Muscle of back (tissue), 13 donors: ENCODE results near the gene LAIR2. TPM values are rescaled to one million over a fixed set of nuclear protein-coding genes. Genes with fewer than 3 reads are reported as not detected.

Experiments
- DNase-seq, 3 donors: peaks; one replicate each; pipeline versions ENCODE4 v3.0.0 to v3.0.0-alpha.2; 2013
- long read RNA-seq, 9 donors: transcript quantifications; one replicate each; lab custom pipeline, GENCODE V29; 2026
- polyA plus RNA-seq, 10 donors: library from polyadenylated mRNA; unstranded; fragments of 120-200 nt; gene quantifications; one replicate each; pipeline ENCODE4 v1.2.1, GENCODE V29; 2013; ENCODE audit not compliant: insufficient read length in 10 of 10

Gene LAIR2, protein sequence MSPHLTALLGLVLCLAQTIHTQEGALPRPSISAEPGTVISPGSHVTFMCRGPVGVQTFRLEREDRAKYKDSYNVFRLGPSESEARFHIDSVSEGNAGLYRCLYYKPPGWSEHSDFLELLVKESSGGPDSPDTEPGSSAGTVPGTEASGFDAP
- 1 to 10 TPM in 1 of 10 donors, under 1 TPM in 2, not detected in 7; 0.64 to 2.6 (median 0.68) TPM for polyA plus RNA-seq
- long read RNA-seq, donor 1: 0 reads
- long read RNA-seq, donor 2: 0 reads
- long read RNA-seq, donor 3: 0 reads
- long read RNA-seq, donor 4: 0 reads
- long read RNA-seq, donor 5: 0 reads
- long read RNA-seq, donor 6: 0 reads
- long read RNA-seq, donor 7: 0 reads
- long read RNA-seq, donor 8: 0 reads
- long read RNA-seq, donor 9: 0 reads

GRCh38 chr19:54502518-54503048 lies at the start of gene LAIR2:
Gene LAIR2 (plus strand): TSS chr19:54502831. CDS start chr19:54502919, 88 bp downstream.
- DNase-seq: no peak

DNA sequence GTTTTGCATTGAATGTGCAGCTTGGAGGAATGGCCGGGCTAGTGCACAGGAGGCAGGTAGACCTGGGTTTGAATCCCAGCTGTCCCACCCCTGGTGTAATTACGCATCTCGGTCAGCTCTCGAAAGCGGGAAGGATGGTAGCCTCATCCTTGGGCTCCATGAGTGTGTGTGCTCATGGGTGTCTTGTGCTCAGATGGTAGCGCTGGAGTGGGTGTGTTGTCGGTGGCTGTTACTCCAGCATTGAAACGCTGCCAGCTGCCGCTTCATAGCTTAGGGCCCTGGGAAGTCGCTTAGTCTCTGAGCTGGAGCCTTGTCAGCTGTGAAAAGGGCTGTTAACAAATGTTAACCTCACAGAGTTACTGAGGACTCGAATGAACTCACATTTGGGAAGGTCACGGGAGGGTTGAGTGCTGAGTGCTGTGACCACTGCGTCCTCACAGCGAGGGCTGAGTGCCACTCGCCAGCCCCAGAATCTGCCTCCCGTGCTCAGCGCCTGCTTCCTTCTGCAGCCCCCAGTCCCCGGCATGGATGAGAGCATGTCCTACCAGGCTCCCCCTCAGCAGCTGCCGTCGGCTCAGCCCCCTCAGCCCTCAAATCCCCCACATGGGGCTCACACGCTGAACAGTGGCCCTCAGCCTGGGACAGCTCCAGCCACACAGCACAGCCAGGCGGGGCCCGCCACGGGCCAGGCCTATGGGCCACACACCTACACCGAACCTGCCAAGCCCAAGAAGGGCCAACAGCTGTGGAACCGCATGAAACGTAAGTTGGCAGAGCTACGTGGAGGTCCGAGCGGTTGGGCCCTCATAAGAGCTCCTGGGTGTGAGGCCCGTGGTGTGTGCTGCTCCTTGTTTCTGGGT lies 48.5 kb upstream of the LAIR2 start:
- no peak for DNase-seq

DNA sequence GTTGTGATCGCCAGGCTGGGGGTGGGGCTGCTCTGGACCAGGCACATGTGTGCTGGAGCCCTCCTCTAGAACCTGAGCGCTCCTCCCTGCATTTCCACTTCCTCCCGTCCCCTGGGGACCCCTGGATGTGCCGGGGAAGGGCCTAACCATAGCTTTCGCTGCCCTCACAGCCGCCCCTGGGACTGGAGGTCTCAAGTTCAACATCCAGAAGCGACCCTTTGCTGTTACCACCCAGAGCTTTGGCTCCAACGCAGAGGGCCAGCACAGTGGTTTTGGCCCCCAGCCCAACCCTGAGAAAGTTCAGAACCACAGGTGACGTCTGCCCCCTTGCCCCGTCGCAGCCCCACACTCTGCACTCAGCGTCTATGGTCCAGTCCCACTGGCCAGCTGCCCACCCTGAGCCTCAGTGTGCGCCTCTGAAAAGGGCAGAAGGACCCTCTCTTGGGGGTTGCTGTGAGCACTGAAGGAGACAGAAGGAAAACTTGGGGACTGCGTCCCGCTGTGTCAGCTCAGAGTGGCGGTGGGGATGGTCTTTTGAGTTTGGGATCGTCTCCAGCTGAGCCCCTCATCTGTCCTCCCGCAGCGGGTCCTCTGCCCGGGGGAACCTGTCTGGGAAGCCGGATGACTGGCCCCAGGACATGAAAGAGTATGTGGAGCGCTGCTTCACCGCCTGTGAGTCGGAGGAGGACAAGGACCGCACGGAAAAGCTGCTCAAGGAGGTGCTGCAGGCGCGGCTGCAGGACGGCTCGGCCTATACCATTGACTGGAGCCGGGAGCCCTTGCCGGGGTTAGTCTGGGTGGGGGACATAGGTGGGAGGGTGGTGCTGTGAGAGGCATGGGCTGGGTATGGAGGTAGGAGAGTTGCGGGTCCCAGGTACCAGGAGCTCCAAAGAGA lies 47.6 kb upstream of the LAIR2 start:
- no peak for DNase-seq

DNA sequence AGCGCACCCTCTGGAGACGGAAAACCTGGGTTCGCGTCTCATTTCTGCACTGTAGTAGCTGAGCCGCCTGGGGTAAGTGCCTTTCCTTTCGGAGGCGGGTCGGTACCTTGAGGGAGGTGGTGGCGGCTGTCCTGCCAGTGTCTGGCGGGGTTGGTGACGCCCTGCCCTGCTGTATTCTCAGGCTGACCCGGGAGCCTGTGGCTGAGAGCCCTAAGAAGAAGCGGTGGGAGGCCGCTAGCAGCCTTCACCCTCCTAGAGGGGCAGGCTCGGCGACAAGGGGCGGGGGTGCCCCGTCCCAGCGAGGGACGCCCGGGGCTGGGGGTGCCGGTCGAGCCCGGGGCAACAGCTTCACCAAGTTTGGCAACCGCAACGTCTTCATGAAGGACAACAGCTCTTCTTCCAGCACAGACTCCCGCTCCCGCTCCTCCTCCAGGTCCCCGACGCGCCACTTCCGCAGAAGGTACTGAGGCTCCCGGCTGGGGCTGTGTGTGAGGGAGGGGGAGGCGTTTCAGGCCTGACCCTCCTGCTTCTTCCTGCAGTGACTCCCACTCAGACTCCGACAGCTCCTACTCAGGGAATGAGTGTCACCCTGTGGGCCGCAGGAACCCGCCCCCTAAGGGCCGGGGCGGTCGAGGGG lies 46.7 kb upstream of the LAIR2 start:
- no peak for DNase-seq

DNA sequence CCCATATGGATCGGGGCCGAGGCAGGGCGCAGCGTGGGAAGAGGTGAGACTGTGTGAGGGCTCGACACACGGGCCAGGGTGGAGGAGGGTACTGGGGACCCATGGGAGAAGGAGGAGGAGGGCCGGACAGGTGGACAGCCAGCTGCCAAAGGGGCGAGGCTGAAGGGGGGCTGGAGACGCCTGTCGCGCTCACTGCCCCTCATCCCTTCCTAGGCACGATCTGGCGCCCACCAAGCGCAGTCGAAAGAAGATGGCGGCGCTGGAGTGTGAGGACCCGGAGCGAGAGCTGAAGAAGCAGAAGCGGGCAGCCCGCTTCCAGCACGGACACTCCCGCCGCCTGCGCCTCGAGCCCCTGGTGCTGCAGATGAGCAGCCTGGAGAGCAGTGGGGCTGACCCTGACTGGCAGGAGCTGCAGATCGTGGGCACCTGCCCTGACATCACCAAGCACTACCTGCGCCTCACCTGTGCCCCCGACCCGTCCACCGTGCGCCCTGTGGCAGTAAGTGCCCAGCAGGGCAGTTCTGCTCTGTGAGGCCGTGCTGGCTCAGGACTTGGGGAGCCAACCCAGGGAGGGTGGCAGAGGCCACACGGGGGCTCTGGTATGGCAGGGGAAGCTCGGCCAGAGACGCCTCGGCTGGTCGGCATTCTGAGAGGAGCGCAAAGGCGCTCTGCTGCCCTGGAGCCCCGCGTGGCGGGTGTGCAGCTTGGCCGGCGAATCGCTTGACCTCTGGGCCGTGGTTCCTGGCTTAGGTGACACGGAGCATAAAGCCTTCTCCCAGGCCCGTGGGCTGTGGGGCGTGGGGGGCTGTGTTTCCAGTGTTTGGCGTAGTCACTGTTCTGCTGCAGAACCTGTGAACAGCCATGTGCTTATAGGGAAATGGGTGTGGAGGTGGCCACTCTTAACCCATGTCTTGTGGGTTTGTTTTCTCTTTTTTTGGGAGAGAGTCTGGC lies 45.9 kb upstream of the LAIR2 start:
- DNase-seq: no peak

DNA sequence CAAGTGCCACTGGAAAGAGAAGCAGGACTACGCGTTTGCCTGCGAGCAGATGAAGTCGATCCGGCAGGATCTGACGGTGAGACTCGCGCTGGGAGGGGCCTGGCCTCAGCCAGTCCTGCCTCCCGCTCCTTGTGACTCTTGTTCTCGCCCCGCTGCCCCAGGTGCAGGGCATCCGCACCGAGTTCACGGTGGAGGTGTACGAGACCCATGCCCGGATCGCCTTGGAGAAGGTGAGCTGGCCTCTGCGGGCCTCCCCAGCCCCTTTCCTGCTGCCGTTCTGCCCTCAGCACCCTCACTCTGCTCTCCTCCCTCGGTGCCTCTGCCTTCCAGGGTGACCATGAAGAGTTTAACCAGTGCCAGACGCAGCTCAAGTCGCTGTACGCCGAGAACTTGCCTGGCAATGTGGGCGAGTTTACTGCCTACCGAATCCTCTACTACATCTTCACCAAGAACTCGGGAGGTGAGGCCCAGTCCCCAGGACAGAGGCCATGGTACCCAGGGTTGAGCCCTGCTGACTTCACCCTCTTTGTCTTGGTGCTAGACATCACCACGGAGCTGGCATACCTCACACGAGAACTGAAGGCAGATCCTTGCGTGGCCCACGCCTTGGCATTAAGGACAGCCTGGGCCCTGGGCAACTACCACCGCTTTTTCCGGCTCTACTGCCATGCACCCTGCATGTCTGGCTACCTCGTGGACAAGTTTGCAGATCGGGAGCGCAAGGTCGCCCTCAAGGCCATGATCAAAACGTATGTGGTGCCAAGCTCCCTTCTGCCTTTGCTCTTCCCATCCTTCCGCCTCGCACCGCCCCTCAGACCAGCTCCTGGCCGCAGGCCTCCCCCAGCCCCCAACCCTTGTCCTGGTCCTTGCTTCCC lies 44.6 kb upstream of the LAIR2 start:
- DNase-seq: no peak

GRCh38 chr19:54458648-54459281 lies 43.9 kb upstream of the LAIR2 start:
- no peak for DNase-seq

DNA sequence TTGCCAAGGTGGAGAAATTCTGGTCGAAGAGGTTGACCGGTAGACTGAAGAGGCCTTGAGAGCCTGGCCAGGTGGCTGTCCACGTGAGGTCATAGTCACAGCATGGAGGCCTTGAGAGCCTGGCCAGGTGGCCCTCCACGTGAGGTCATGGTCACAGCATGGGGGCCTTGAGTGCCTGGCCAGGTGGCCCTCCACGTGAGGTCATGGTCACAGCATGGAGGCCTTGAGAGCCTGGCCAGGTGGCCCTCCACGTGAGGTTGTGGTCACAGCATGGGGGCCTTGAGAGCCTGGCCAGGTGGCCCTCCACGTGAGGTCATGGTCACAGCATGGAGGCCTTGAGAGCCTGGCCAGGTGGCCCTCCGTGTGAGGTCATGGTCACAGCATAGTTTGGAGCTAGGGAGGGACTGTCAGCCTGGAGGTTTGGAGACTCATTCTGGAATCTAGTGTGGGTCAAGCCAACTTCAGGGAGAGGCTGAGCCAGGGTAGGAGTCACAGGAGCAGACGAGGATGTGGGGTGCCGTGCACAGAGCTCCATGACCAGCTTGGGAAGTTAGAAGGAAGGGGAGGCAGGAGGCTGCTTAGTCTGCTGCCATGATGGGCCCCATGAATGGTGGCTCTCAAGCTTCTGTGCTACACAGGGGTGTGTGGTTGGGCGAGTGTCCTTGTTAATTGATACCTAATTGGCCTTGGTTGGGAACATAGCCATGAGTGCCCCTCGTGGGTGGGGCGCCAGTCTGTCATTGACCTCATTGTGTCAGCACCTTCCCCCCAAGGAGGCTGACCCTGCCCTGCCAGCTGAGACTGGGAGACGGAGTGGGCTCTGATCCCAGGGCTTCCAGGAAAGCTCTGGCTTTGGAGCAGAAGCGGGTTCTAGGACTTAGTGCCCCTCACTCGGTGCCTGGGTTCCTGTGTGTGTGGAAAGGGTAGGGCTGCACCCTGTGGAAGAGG lies 43.1 kb upstream of the LAIR2 start:
- DNase-seq: no peak

DNA sequence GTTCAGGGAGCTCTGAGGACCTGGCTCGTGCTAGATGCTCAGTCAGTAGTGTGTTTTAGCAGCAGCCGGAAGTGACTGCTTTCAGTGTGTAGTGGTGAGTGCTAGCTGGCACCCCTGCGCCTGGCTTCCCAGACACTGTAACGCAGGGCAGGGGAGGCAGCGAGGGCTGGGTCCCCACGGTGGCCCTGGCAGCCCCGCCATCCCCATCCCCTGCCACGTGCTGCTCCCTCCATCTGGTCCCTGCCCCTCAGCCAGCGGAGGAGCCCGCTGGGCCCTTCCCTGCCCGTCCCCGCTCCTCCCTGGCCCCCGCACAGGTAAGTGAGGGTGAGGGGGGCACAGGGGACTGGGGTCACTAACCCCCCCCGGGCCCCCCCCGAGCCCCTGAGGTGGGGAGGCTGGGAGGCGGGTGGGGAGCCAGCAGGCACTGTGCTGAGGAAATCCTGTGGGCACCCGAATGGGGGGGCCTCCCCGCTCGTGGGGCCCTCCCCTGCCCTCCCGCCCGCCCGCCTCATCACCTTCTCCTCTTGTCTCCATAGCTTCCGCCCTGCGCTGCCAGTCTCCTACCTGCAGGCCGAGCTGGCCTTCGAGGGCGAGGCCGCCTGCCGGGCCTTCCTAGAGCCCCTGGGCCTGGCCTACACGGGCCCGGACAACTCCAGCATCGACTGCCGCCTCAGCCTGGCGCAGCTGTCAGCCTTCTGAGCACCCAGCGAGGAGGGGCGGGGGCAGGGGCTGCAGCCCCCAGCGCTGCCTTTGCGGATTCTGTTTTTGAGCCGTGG lies 42.2 kb upstream of the LAIR2 start:
- no peak for DNase-seq

GRCh38 chr19:54461210-54461609 lies 41.4 kb upstream of the LAIR2 start:
- DNase-seq: no peak

GRCh38 chr19:54461613-54462012 lies 41.0 kb upstream of the LAIR2 start:
- peak in 2 of 3 donors; percentile 65 to 89 for DNase-seq

- no peak for DNase-seq
Observed at GRCh38 chr19:54462047-54462654, 40.5 kb upstream of the LAIR2 start.

DNA sequence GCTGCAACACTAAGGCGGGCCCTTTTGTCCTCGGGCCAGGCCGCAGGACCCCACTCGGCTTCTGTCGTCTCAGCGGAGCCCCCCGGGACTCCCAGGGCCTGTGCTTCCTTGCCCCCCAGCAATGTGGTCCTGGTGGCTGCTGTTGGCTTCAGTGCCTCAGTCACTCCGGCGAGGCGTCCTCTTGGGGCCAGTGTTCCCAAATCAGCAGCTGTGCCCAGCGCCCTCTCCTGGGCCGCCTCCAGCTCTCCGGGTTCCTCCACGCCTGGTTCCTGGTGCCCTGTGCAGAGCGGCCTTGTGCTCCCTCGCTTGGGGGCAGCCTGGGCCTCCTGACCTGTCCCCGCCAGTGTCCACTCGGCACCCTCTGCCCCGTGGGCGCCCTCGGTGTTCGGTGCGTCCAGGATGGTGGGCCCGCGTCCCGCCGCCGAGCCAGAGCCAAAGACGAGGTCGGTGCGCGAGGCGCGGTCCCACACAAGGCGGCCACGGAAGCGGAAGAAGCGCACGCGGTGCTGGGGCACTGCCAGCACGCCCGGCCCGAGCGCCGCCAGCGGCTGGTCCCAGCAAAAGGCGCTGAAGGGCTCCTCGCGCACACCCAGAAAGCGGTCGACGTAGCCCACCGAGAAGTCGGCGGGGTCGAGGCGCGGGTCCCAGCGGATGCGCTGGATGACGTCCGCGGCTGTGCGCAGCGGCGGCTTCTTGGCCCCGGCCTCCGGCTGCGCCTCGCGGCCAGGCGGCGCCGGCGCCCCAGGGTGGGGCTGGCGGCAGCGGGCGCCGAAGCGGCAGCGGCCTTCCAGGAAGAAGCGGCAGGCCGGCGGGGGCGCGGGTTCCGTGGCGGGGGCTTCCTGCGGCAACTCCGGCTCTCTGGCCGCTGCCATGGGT lies 39.7 kb upstream of the LAIR2 start:
- peak; percentile 63 to 92 (median 80) for DNase-seq

DNA sequence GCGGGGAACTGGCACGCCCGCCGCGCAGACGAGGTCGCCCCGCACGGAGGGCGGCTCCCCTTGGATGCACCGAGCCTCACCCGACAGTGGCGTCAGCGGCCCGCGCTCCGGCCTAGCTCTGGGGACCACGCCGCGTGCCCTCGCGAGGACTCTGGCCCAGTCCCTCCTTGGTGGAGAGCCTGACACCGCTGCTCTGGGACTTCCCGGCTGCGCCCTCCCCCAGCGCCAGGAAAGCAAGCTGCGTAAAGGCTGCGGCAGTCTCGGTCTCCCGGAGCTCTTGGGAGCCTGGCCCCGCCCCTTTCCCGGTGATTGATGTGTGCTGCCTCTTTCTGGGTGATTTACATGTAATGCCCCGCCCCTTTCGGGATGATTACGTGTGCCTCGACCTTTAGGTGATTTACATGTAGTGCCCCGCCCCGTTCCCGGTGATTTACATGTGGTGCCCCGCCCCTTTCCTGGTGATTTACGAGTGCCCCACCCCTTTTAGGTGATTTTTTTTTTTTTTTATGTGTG lies 39.0 kb upstream of the LAIR2 start, which contains the start of gene LENG9:
Gene LENG9 (minus strand): TSS at position 248 of the 513 bp plus-strand sequence. CDS start 252 bp downstream, outside the sequence.
- DNase-seq: peak; percentile 95 to 98 (median 97)
